ENCODE results near the gene EPB41L4B. TPM values are rescaled to one million over a fixed set of nuclear protein-coding genes. Genes with fewer than 3 reads are reported as not detected.

EPB41L4B gene
- total RNA-seq, 4 donors from 2014 or later, result under 0.01 to 3.9 (median 1.5) TPM

GRCh38 chr9:109302606-109303005 is 18.3 kb downstream of the EPB41L4B start:
- Histone ChIP-seq H3K4me1 (no peaks in the 10 kb centered on the region), H3K27ac (no peak overlapping the region), H3K4me3 (no peak overlapping the region), H3K36me3 (no peaks in the 10 kb centered on the region), H3K9me3 (no peaks in the 10 kb centered on the region), H3K27me3 (no peaks in the 10 kb centered on the region)
- TF ChIP-seq CTCF (IDR thresholded peaks at IDR 0.05), result no peak
- intact Hi-C loops (cut with DNase I; ENCODE audit: low total_unique reads), result no loop called here
- no peak for DNase-seq

GRCh38 chr9:109301012-109301411 is 19.8 kb downstream of the EPB41L4B start:
- no peaks in the 10 kb centered on the region for H3K9me3 ChIP-seq

GRCh38 chr9:109299891-109300290 is 21.0 kb downstream of the EPB41L4B start:
- H3K36me3 ChIP-seq, result no peaks in the 10 kb centered on the region
- intact Hi-C loops (cut with DNase I; ENCODE audit: low total_unique reads), result no loop called here
- H3K4me3 ChIP-seq, result no peak overlapping the region
- TF ChIP-seq CTCF (IDR thresholded peaks at IDR 0.05) (no peak), POLR2A (IDR thresholded peaks at IDR 0.05) (no peak)
- DNase-seq, result no peak
- H3K27ac ChIP-seq, result no peak overlapping the region
- no peaks in the 10 kb centered on the region for H3K9me3 ChIP-seq
- H3K4me1 ChIP-seq, result no peaks in the 10 kb centered on the region
- no peaks in the 10 kb centered on the region for H3K27me3 ChIP-seq

More at GRCh38 chr9:109301012-109301411, 19.8 kb downstream of the EPB41L4B start:
- H3K27me3 ChIP-seq, result no peaks in the 10 kb centered on the region
- no peak overlapping the region for H3K4me3 ChIP-seq
- no peak for DNase-seq
- H3K27ac ChIP-seq, result no peak overlapping the region
- TF ChIP-seq POLR2A (IDR thresholded peaks at IDR 0.05), result no peak
- TF ChIP-seq CTCF (IDR thresholded peaks at IDR 0.05), result no peak
- intact Hi-C loops (cut with DNase I; ENCODE audit: low total_unique reads), result no loop called here
- no peaks in the 10 kb centered on the region for H3K36me3 ChIP-seq
- no peaks in the 10 kb centered on the region for H3K4me1 ChIP-seq

- no peaks in the 10 kb centered on the region for H3K4me1 ChIP-seq
- intact Hi-C loops (cut with DNase I; ENCODE audit: low total_unique reads), result no loop called here
- no peaks in the 10 kb centered on the region for H3K27me3 ChIP-seq
- DNase-seq, result no peak
- no peaks in the 10 kb centered on the region for H3K36me3 ChIP-seq
- no peaks in the 10 kb centered on the region for H3K9me3 ChIP-seq
- TF ChIP-seq CTCF (IDR thresholded peaks at IDR 0.05) (no peak), POLR2A (IDR thresholded peaks at IDR 0.05) (no peak)
- no peak overlapping the region for H3K4me3 ChIP-seq
- H3K27ac ChIP-seq, result no peak overlapping the region
Measured at GRCh38 chr9:109297899-109298298, 23.0 kb downstream of the EPB41L4B start.

GRCh38 chr9:109295221-109296130 is 25.4 kb downstream of the EPB41L4B start:
- Histone ChIP-seq H3K27ac (no peak overlapping the region), H3K36me3 (no peaks in the 10 kb centered on the region), H3K4me3 (no peak overlapping the region), H3K27me3 (no peaks in the 10 kb centered on the region), H3K4me1 (no peaks in the 10 kb centered on the region), H3K9me3 (no peaks in the 10 kb centered on the region)
- DNase-seq, result no peak
- intact Hi-C loops (cut with DNase I; ENCODE audit: low total_unique reads), result no loop called here
- TF ChIP-seq POLR2A (IDR thresholded peaks at IDR 0.05) (no peak), CTCF (IDR thresholded peaks at IDR 0.05) (no peak)
